NCI-H460 (cell line): ENCODE measurements around the gene HERC3. TPM values are rescaled to one million over a fixed set of nuclear protein-coding genes. Genes with fewer than 3 reads are reported as not detected.
A peak's percentile ranks its signal among the peaks of the same experiment; 100 is the strongest.

Experiments used
- DNase-seq: peaks from one replicate; pipeline ENCODE4 v3.0.0-alpha.2; 2016; ENCODE audit warnings: low read depth; ENCODE audit errors: extremely low read depth
- total RNA-seq: library from RNA; depleted of rRNA; stranded (reverse); fragments of >200 nt; shearing (Covaris generic); gene quantifications from 2 replicates; pipeline ENCODE4 v1.2.3, GENCODE V29; 2014

Gene HERC3
- total RNA-seq, 1 experiment from 2014 or later, result 1.0 TPM

GRCh38 chr4:88659055-88659889, 67.0 kb downstream of the HERC3 start:
- DNase-seq, result peak; percentile 45

GRCh38 chr4:88659890-88660208, 67.6 kb downstream of the HERC3 start:
- DNase-seq, result no peak

GRCh38 chr4:88660446-88661294, 68.4 kb downstream of the HERC3 start:
- no peak for DNase-seq

- no peak for DNase-seq
These were observed 69.5 kb downstream of the HERC3 start for GRCh38 chr4:88661739-88662138.

- DNase-seq, result no peak
These were observed 80.7 kb downstream of the HERC3 start for GRCh38 chr4:88672987-88673386.

GRCh38 chr4:88673886-88674285, 81.6 kb downstream of the HERC3 start:
- no peak for DNase-seq

- no peak for DNase-seq
These were observed 82.3 kb downstream of the HERC3 start for GRCh38 chr4:88674565-88674964.

GRCh38 chr4:88674979-88675378, 82.7 kb downstream of the HERC3 start:
- DNase-seq, result no peak

- no peak for DNase-seq
These were observed 83.3 kb downstream of the HERC3 start for GRCh38 chr4:88675543-88675942.

- DNase-seq, result no peak
These were observed 88.9 kb downstream of the HERC3 start for GRCh38 chr4:88681209-88681608.

GRCh38 chr4:88690355-88690754, 98.1 kb downstream of the HERC3 start:
- no peak for DNase-seq

GRCh38 chr4:88693792-88694191, 101.5 kb downstream of the HERC3 start:
- DNase-seq, result no peak

- DNase-seq, result no peak
These were observed 104.3 kb downstream of the HERC3 start for GRCh38 chr4:88696630-88697029.

- no peak for DNase-seq
These were observed 104.9 kb downstream of the HERC3 start for GRCh38 chr4:88697141-88697540.

GRCh38 chr4:88697588-88698329, 105.5 kb downstream of the HERC3 start, which contains the start of gene NAP1L5:
NAP1L5 (minus strand) TSS chr4:88697829; CDS start chr4:88697754, 75 bp downstream.
- peak; percentile 17 for DNase-seq

GRCh38 chr4:88698519-88698918, 106.2 kb downstream of the HERC3 start:
- no peak for DNase-seq

GRCh38 chr4:88702782-88703181, 110.5 kb downstream of the HERC3 start:
- DNase-seq, result no peak

- DNase-seq, result no peak
These were observed 112.9 kb downstream of the HERC3 start for GRCh38 chr4:88705223-88705622.

- DNase-seq, result no peak
These were observed 113.7 kb downstream of the HERC3 start for GRCh38 chr4:88705805-88706492.

GRCh38 chr4:88706574-88706973, 114.3 kb downstream of the HERC3 start:
- peak; percentile 51 for DNase-seq
